ENCODE data around the gene EIF2AK2.

EIF2AK2 gene

GRCh38 chr2:37148325-37148724, 8.5 kb downstream of the EIF2AK2 start:
- Histone ChIP-seq H3K36me3 (ENCODE audit: control insufficient read depth in 5 of 5, insufficient read depth in 5 of 5, low read length in 5 of 5) (peaks cover 27 to 47% (median 40%) of the 10 kb centered on the region in 5 donors), H3K27me3 (ENCODE audit: control insufficient read depth in 5 of 5, insufficient read depth in 4 of 5, low read length in 5 of 5) (no peaks in the 10 kb centered on the region), H3K4me1 (ENCODE audit: control insufficient read depth in 5 of 5, insufficient read depth in 5 of 5, low read length in 5 of 5) (peaks cover 0 to 7% (median 0%) of the 10 kb centered on the region in 5 donors), H3K4me3 (ENCODE audit: low read depth in 1 of 5, low read length in 5 of 5) (no peak overlapping the region), H3K27ac (ENCODE audit: low read depth, low read length) (no peak overlapping the region), H3K9ac (ENCODE audit: low read length in 5 of 5) (no peak overlapping the region), H3K9me3 (ENCODE audit: control insufficient read depth in 5 of 5, low read length in 5 of 5) (no peaks in the 10 kb centered on the region)

- H3K36me3 ChIP-seq (ENCODE audit: control insufficient read depth in 5 of 5, insufficient read depth in 5 of 5, low read length in 5 of 5), result peaks cover 32 to 62% (median 46%) of the 10 kb centered on the region in 5 donors
- H3K27me3 ChIP-seq (ENCODE audit: control insufficient read depth in 5 of 5, insufficient read depth in 4 of 5, low read length in 5 of 5), result no peaks in the 10 kb centered on the region
- peaks cover 0 to 7% (median 0%) of the 10 kb centered on the region in 5 donors for H3K4me1 ChIP-seq (ENCODE audit: control insufficient read depth in 5 of 5, insufficient read depth in 5 of 5, low read length in 5 of 5)
- no peaks in the 10 kb centered on the region for H3K9me3 ChIP-seq (ENCODE audit: control insufficient read depth in 5 of 5, low read length in 5 of 5)
- no peak overlapping the region for H3K4me3 ChIP-seq (ENCODE audit: low read depth in 1 of 5, low read length in 5 of 5)
- H3K9ac ChIP-seq (ENCODE audit: low read length in 5 of 5), result no peak overlapping the region
- H3K27ac ChIP-seq (ENCODE audit: low read depth, low read length), result no peak overlapping the region
Measured at GRCh38 chr2:37146062-37146461, 10.7 kb downstream of the EIF2AK2 start.

DNA sequence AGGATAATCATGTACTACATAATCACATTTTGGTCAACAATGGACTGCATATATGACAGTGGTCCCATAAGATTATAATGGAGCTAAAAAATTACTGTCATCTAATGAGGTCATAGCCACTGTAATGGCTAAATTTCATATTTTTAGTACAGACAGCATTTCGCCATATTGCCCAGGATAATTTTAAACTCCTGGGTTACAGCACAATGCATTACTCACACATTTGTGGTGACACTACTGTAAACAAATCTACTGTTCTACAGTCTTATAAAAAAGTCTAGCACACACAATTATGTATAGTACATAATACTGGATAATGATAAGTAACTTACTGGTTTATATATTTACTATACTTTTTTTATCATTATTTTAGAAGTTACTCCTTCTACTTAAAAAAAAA, 12.8 kb downstream of the EIF2AK2 start:
- no peaks in the 10 kb centered on the region for H3K9me3 ChIP-seq (ENCODE audit: control insufficient read depth in 5 of 5, low read length in 5 of 5)
- H3K27me3 ChIP-seq (ENCODE audit: control insufficient read depth in 5 of 5, insufficient read depth in 4 of 5, low read length in 5 of 5), result no peaks in the 10 kb centered on the region
- H3K27ac ChIP-seq (ENCODE audit: low read depth, low read length), result no peak overlapping the region
- peaks cover 0 to 2% (median 0%) of the 10 kb centered on the region in 5 donors for H3K4me1 ChIP-seq (ENCODE audit: control insufficient read depth in 5 of 5, insufficient read depth in 5 of 5, low read length in 5 of 5)
- H3K36me3 ChIP-seq (ENCODE audit: control insufficient read depth in 5 of 5, insufficient read depth in 5 of 5, low read length in 5 of 5), result peaks cover 41 to 70% (median 53%) of the 10 kb centered on the region in 5 donors
- no peak overlapping the region for H3K9ac ChIP-seq (ENCODE audit: low read length in 5 of 5)
- H3K4me3 ChIP-seq (ENCODE audit: low read depth in 1 of 5, low read length in 5 of 5), result no peak overlapping the region

- Histone ChIP-seq H3K36me3 (ENCODE audit: control insufficient read depth in 5 of 5, insufficient read depth in 5 of 5, low read length in 5 of 5) (peaks cover 39 to 72% (median 51%) of the 10 kb centered on the region in 5 donors), H3K4me3 (ENCODE audit: low read depth in 1 of 5, low read length in 5 of 5) (no peak overlapping the region), H3K9me3 (ENCODE audit: control insufficient read depth in 5 of 5, low read length in 5 of 5) (no peaks in the 10 kb centered on the region), H3K27me3 (ENCODE audit: control insufficient read depth in 5 of 5, insufficient read depth in 4 of 5, low read length in 5 of 5) (no peaks in the 10 kb centered on the region), H3K27ac (ENCODE audit: low read depth, low read length) (no peak overlapping the region), H3K4me1 (ENCODE audit: control insufficient read depth in 5 of 5, insufficient read depth in 5 of 5, low read length in 5 of 5) (peaks cover 0 to 2% (median 0%) of the 10 kb centered on the region in 5 donors), H3K9ac (ENCODE audit: low read length in 5 of 5) (no peak overlapping the region)
Measured at GRCh38 chr2:37142546-37142945, 14.2 kb downstream of the EIF2AK2 start.

- H3K4me3 ChIP-seq (ENCODE audit: low read depth in 1 of 5, low read length in 5 of 5), result no peak overlapping the region
- no peak overlapping the region for H3K9ac ChIP-seq (ENCODE audit: low read length in 5 of 5)
- H3K4me1 ChIP-seq (ENCODE audit: control insufficient read depth in 5 of 5, insufficient read depth in 5 of 5, low read length in 5 of 5), result no peaks in the 10 kb centered on the region
- H3K27ac ChIP-seq (ENCODE audit: low read depth, low read length), result no peak overlapping the region
- H3K27me3 ChIP-seq (ENCODE audit: control insufficient read depth in 5 of 5, insufficient read depth in 4 of 5, low read length in 5 of 5), result no peaks in the 10 kb centered on the region
- peaks cover 56 to 92% (median 75%) of the 10 kb centered on the region in 5 donors for H3K36me3 ChIP-seq (ENCODE audit: control insufficient read depth in 5 of 5, insufficient read depth in 5 of 5, low read length in 5 of 5)
- no peaks in the 10 kb centered on the region for H3K9me3 ChIP-seq (ENCODE audit: control insufficient read depth in 5 of 5, low read length in 5 of 5)
Measured at GRCh38 chr2:37132914-37133313, 23.9 kb downstream of the EIF2AK2 start.

DNA sequence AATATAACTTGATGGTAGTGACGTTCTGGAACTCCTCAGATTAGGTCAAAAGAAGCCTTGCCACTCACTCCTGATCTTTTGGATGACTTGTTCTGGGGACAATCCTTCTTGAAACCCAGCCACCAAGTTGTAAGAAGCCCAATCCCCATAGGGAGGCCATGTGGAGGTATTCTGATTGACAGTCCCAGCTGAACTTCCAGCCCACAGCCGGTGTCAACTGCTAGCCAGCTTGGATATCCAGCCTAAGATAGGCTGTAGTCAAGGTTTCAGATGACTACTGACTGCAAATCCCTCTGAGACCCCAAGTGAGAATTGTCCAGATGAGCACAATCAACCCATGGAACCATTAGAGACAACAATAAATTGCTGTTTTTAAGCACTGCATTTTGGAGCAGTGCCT, 31.4 kb downstream of the EIF2AK2 start:
- Histone ChIP-seq H3K36me3 (ENCODE audit: control insufficient read depth in 5 of 5, insufficient read depth in 5 of 5, low read length in 5 of 5) (peaks cover 26 to 64% (median 43%) of the 10 kb centered on the region in 5 donors), H3K4me1 (ENCODE audit: control insufficient read depth in 5 of 5, insufficient read depth in 5 of 5, low read length in 5 of 5) (no peaks in the 10 kb centered on the region), H3K9ac (ENCODE audit: low read length in 5 of 5) (no peak overlapping the region), H3K27me3 (ENCODE audit: control insufficient read depth in 5 of 5, insufficient read depth in 4 of 5, low read length in 5 of 5) (no peaks in the 10 kb centered on the region), H3K4me3 (ENCODE audit: low read depth in 1 of 5, low read length in 5 of 5) (no peak overlapping the region), H3K27ac (ENCODE audit: low read depth, low read length) (no peak overlapping the region), H3K9me3 (ENCODE audit: control insufficient read depth in 5 of 5, low read length in 5 of 5) (no peaks in the 10 kb centered on the region)

- no peaks in the 10 kb centered on the region for H3K9me3 ChIP-seq (ENCODE audit: control insufficient read depth in 5 of 5, low read length in 5 of 5)
- peaks cover 0 to 17% (median 6%) of the 10 kb centered on the region in 5 donors for H3K4me1 ChIP-seq (ENCODE audit: control insufficient read depth in 5 of 5, insufficient read depth in 5 of 5, low read length in 5 of 5)
- H3K27me3 ChIP-seq (ENCODE audit: control insufficient read depth in 5 of 5, insufficient read depth in 4 of 5, low read length in 5 of 5), result no peaks in the 10 kb centered on the region
- H3K27ac ChIP-seq (ENCODE audit: low read depth, low read length), result peak overlapping the region; percentile 17
- H3K9ac ChIP-seq (ENCODE audit: low read length in 5 of 5), result no peak overlapping the region
- H3K4me3 ChIP-seq (ENCODE audit: low read depth in 1 of 5, low read length in 5 of 5), result no peak overlapping the region
- H3K36me3 ChIP-seq (ENCODE audit: control insufficient read depth in 5 of 5, insufficient read depth in 5 of 5, low read length in 5 of 5), result peaks cover 18 to 57% (median 37%) of the 10 kb centered on the region in 5 donors
Measured at GRCh38 chr2:37119157-37119556, 37.6 kb downstream of the EIF2AK2 start.

DNA sequence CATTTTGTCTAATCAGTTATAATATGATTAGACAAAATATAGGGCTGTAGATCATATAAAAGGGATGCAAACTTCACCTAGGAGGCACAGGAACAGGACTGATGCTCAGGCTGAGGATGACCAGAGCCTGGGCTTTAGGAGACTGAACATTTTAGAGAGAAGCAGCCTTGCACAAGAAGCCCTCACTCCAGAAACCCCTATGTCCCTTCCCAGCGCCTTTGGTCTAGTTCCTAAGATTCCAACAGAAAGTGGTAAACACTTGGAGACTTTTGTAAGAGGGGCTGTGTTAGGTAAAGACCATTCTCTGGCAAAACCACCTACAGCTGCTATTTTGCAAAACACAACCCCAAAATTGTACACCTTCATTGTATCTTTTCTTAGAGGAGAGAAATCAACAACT, 39.2 kb downstream of the EIF2AK2 start:
- H3K27me3 ChIP-seq (ENCODE audit: control insufficient read depth in 5 of 5, insufficient read depth in 4 of 5, low read length in 5 of 5), result no peaks in the 10 kb centered on the region
- H3K36me3 ChIP-seq (ENCODE audit: control insufficient read depth in 5 of 5, insufficient read depth in 5 of 5, low read length in 5 of 5), result peaks cover 15 to 54% (median 39%) of the 10 kb centered on the region in 5 donors
- H3K27ac ChIP-seq (ENCODE audit: low read depth, low read length), result no peak overlapping the region

GRCh38 chr2:37111958-37112357, 44.8 kb downstream of the EIF2AK2 start:
- Histone ChIP-seq H3K9ac (ENCODE audit: low read length in 5 of 5) (no peak overlapping the region), H3K4me1 (ENCODE audit: control insufficient read depth in 5 of 5, insufficient read depth in 5 of 5, low read length in 5 of 5) (no peaks in the 10 kb centered on the region), H3K27me3 (ENCODE audit: control insufficient read depth in 5 of 5, insufficient read depth in 4 of 5, low read length in 5 of 5) (no peaks in the 10 kb centered on the region), H3K4me3 (ENCODE audit: low read depth in 1 of 5, low read length in 5 of 5) (no peak overlapping the region), H3K9me3 (ENCODE audit: control insufficient read depth in 5 of 5, low read length in 5 of 5) (no peaks in the 10 kb centered on the region), H3K27ac (ENCODE audit: low read depth, low read length) (no peak overlapping the region), H3K36me3 (ENCODE audit: control insufficient read depth in 5 of 5, insufficient read depth in 5 of 5, low read length in 5 of 5) (peaks cover 34 to 69% (median 44%) of the 10 kb centered on the region in 5 donors)

More for the DNA sequence above, 39.2 kb downstream of the EIF2AK2 start:
- Histone ChIP-seq H3K4me3 (ENCODE audit: low read depth in 1 of 5, low read length in 5 of 5) (no peak overlapping the region), H3K9me3 (ENCODE audit: control insufficient read depth in 5 of 5, low read length in 5 of 5) (no peaks in the 10 kb centered on the region), H3K9ac (ENCODE audit: low read length in 5 of 5) (no peak overlapping the region), H3K4me1 (ENCODE audit: control insufficient read depth in 5 of 5, insufficient read depth in 5 of 5, low read length in 5 of 5) (peaks cover 0 to 17% (median 6%) of the 10 kb centered on the region in 5 donors)

GRCh38 chr2:37110306-37111212, 46.2 kb downstream of the EIF2AK2 start:
- Histone ChIP-seq H3K4me3 (ENCODE audit: low read depth in 1 of 5, low read length in 5 of 5) (no peak overlapping the region), H3K9ac (ENCODE audit: low read length in 5 of 5) (no peak overlapping the region), H3K9me3 (ENCODE audit: control insufficient read depth in 5 of 5, low read length in 5 of 5) (no peaks in the 10 kb centered on the region), H3K27ac (ENCODE audit: low read depth, low read length) (no peak overlapping the region), H3K4me1 (ENCODE audit: control insufficient read depth in 5 of 5, insufficient read depth in 5 of 5, low read length in 5 of 5) (no peaks in the 10 kb centered on the region), H3K36me3 (ENCODE audit: control insufficient read depth in 5 of 5, insufficient read depth in 5 of 5, low read length in 5 of 5) (peaks cover 37 to 71% (median 45%) of the 10 kb centered on the region in 5 donors), H3K27me3 (ENCODE audit: control insufficient read depth in 5 of 5, insufficient read depth in 4 of 5, low read length in 5 of 5) (no peaks in the 10 kb centered on the region)
